GM12892 (cell line): ENCODE data around the gene FAM81A.

Source experiments
- POLR2A ChIP-seq: IDR thresholded peaks from 2 replicates; pipeline ENCODE4 v1.6.1; 2011; ENCODE audit warnings: low read depth, low read length, control low read depth
- POLR2AphosphoS5 ChIP-seq: IDR thresholded peaks from 2 replicates; pipeline ENCODE4 v1.6.1; 2011; ENCODE audit warnings: low read depth, low read length, control low read depth
- TAF1 ChIP-seq: IDR thresholded peaks from 2 replicates; pipeline ENCODE4 v1.6.1; 2011; ENCODE audit warnings: low read depth, mild to moderate bottlenecking, control low read depth, low read length, borderline replicate concordance

DNA sequence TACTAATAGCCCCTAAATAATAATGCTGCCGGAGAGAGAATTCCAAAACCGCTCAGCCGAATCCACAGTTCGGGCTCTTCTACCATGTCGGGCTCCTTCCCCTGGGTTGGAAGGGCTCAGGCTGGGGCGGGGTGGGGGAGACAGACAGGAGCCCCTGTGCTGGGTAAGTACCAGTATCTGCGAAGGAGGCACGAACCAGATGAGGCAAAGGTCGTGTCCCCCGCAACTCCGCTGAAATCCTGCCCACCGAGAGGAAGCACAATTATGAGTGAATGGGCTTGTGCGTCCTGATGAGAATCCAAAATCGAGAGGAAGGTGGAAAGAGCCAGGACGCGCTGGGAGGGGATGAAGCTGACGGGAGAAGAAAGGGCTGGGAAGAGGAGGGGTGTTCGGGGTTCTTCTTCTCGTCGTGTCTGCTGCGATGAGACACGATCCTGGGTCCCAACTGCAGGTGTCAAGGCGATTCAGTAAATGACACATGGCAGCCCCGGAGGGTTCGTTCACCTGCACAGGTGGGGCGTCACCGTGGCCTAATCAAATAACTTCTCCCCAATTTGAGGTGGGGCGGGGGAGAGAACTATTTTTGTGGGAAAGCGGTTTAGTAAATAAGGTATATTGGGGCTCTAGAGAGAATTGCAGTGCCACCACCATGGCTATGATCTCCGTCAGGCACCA is 707 bp upstream of the FAM81A start:
- TF ChIP-seq POLR2A (no peak), POLR2AphosphoS5 (no peak), TAF1 (no peak)
